ENCODE data around the gene PTPRN2. TPM values are rescaled to one million over a fixed set of nuclear protein-coding genes. Genes with fewer than 3 reads are reported as not detected.

Gene PTPRN2
- total RNA-seq, 2 experiments from 2014 or later = 0.70 TPM; not detected in 1

DNA sequence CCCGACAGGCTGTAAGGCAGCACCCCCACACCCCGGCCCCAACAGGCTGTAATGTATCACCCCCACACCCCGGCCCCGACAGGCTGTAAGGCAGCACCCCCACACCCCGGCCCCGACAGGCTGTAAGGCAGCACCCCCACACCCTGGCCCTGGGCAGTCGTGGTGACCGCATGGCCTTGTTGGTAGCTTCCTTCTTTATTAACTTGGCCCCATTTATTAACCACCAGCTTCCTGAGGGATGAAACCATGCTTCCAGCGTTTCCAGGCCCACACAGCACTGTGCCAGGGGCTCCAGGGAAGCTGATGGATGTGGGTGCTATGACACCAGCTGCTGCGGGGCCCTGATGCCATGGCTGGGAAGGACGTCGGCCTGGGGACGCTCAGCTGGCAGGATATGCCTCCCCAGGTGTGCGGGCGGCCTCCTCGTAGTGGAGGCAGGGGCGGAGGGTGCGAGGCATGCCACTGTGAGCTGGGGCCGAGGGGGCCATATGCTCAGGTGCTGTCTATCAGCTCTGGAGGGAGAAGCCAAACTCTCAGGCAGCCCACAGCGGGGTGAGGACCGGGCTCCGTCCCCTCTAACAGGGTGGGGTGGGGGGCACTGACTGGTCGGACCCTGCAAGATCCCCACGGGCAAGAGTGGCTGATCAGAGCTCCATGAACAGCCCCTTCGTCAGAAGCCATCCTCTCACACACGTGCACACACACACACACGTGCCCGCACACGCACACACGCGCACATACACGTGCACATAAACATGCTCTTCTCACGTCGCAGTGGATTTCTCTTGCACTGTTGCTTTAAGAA is 311.0 kb downstream of the PTPRN2 start:
- H3K4me2 ChIP-seq (ENCODE audit: low read length) = no peak overlapping the region
- H2AFZ ChIP-seq (ENCODE audit: low read length) = no peak overlapping the region
- intact Hi-C loops (cut with micrococcal nuclease; ENCODE audit: unreplicated experiment) = no loop called here
- H3K27ac ChIP-seq (ENCODE audit: low read depth, low read length, poor library complexity, severe bottlenecking) = no peak overlapping the region
- CTCF ChIA-PET (ENCODE audit: unreplicated experiment) = no interaction called here
- no peaks in the 10 kb centered on the region for H4K20me1 ChIP-seq (ENCODE audit: insufficient read depth, low read length)
- H3K9me2 ChIP-seq (ENCODE audit: insufficient read depth, low read length) = no peaks in the 10 kb centered on the region
- H3K36me3 ChIP-seq (ENCODE audit: insufficient read depth, low read length) = no peaks in the 10 kb centered on the region
- BruUV-seq (replicated peaks) = no TSS peak
- no peaks in the 10 kb centered on the region for H3K9me3 ChIP-seq (ENCODE audit: low read length)
- no peak for TF ChIP-seq EZH2phosphoT487 (IDR thresholded peaks at IDR 0.05; ENCODE audit: borderline replicate concordance, low read depth, low read length)
- TF ChIP-seq, protein P1, sequence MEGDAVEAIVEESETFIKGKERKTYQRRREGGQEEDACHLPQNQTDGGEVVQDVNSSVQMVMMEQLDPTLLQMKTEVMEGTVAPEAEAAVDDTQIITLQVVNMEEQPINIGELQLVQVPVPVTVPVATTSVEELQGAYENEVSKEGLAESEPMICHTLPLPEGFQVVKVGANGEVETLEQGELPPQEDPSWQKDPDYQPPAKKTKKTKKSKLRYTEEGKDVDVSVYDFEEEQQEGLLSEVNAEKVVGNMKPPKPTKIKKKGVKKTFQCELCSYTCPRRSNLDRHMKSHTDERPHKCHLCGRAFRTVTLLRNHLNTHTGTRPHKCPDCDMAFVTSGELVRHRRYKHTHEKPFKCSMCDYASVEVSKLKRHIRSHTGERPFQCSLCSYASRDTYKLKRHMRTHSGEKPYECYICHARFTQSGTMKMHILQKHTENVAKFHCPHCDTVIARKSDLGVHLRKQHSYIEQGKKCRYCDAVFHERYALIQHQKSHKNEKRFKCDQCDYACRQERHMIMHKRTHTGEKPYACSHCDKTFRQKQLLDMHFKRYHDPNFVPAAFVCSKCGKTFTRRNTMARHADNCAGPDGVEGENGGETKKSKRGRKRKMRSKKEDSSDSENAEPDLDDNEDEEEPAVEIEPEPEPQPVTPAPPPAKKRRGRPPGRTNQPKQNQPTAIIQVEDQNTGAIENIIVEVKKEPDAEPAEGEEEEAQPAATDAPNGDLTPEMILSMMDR (conservative IDR thresholded peaks at IDR 0.05; ENCODE audit: low read length) = no peak
- POLR2A ChIA-PET = no interaction called here
- H3K4me3 ChIP-seq (ENCODE audit: low read depth, low read length, poor library complexity, severe bottlenecking) = no peak overlapping the region
- no peak for DNase-seq (ENCODE audit: low spot score)
- no peaks in the 10 kb centered on the region for H3K4me1 ChIP-seq (ENCODE audit: insufficient read depth, low read length, poor library complexity, severe bottlenecking)
- no peaks in the 10 kb centered on the region for H3K79me2 ChIP-seq (ENCODE audit: insufficient read depth, low read depth, low read length)

DNA sequence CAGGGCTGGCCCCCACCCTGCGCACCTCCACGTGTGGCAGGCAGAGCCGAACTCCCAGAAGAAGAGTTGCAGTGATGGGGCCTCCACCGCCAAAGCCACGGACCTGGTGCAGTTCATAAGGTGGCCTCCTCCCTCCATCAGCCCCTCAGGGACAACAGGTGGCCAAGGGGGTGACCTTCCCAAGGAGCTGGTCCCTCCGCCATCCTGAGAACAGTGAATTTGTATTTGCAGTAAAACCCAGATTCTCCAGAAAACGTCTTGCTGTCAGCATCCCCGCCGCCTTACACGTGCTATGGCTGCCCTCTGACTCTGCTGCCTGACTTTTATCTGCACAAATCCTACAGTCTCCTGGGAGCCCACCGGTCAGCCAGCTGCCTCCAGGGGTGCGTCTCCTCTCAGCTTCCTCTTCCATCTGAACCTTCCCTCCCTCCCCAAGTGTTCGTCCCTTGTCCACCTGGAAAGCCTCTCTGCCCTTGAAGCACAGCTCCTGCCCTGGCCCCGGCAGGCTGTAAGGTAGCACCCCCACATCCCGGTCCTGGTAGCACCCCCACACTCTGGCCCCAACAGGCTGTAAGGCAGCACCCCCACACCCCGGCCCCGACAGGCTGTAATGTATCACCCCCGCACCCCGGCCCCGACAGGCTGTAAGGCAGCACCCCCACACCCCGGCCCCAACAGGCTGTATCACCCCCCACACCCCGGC is 311.8 kb downstream of the PTPRN2 start:
- H3K79me2 ChIP-seq (ENCODE audit: insufficient read depth, low read depth, low read length) = no peaks in the 10 kb centered on the region
- no peak overlapping the region for H2AFZ ChIP-seq (ENCODE audit: low read length)
- no peaks in the 10 kb centered on the region for H4K20me1 ChIP-seq (ENCODE audit: insufficient read depth, low read length)
- CTCF ChIA-PET (ENCODE audit: unreplicated experiment) = no interaction called here
- BruUV-seq (replicated peaks) = no TSS peak
- H3K4me1 ChIP-seq (ENCODE audit: insufficient read depth, low read length, poor library complexity, severe bottlenecking) = no peaks in the 10 kb centered on the region
- no peaks in the 10 kb centered on the region for H3K9me2 ChIP-seq (ENCODE audit: insufficient read depth, low read length)
- no peak overlapping the region for H3K27ac ChIP-seq (ENCODE audit: low read depth, low read length, poor library complexity, severe bottlenecking)
- no peak overlapping the region for H3K4me2 ChIP-seq (ENCODE audit: low read length)
- DNase-seq (ENCODE audit: low spot score) = no peak
- H3K36me3 ChIP-seq (ENCODE audit: insufficient read depth, low read length) = no peaks in the 10 kb centered on the region
- intact Hi-C loops (cut with micrococcal nuclease; ENCODE audit: unreplicated experiment) = no loop called here
- TF ChIP-seq, protein P1 (conservative IDR thresholded peaks at IDR 0.05; ENCODE audit: low read length) = no peak
- TF ChIP-seq EZH2phosphoT487 (IDR thresholded peaks at IDR 0.05; ENCODE audit: borderline replicate concordance, low read depth, low read length) = no peak
- POLR2A ChIA-PET = no interaction called here
- no peak overlapping the region for H3K4me3 ChIP-seq (ENCODE audit: low read depth, low read length, poor library complexity, severe bottlenecking)
- no peaks in the 10 kb centered on the region for H3K9me3 ChIP-seq (ENCODE audit: low read length)

DNA sequence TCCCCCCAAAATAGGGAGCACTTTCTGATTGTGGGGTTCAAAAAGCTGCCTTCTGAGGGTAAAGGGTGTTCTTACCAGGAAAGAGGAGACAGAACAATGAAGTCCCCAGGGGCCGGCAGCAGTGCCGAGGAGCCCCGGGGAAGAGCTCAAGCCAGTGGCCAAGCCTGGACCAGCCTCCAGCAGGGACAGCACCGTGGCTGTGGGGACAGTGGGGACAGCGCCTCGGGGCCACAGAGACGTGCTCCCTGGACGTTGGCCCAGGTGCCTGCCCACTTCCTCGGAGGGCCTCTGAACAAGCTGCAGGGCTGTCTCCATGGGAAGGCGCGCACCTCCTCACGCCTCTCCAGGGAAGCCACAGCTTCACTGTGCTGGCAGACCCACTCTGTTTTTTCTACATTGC is 312.6 kb downstream of the PTPRN2 start:
- no peak overlapping the region for H3K4me2 ChIP-seq (ENCODE audit: low read length)
- POLR2A ChIA-PET = no interaction called here
- H3K9me3 ChIP-seq (ENCODE audit: low read length) = no peaks in the 10 kb centered on the region
- H3K4me1 ChIP-seq (ENCODE audit: insufficient read depth, low read length, poor library complexity, severe bottlenecking) = no peaks in the 10 kb centered on the region
- H3K27ac ChIP-seq (ENCODE audit: low read depth, low read length, poor library complexity, severe bottlenecking) = no peak overlapping the region
- no peaks in the 10 kb centered on the region for H3K9me2 ChIP-seq (ENCODE audit: insufficient read depth, low read length)
- TF ChIP-seq, protein P1 (conservative IDR thresholded peaks at IDR 0.05; ENCODE audit: low read length) = no peak
- no peak for TF ChIP-seq EZH2phosphoT487 (IDR thresholded peaks at IDR 0.05; ENCODE audit: borderline replicate concordance, low read depth, low read length)
- no peaks in the 10 kb centered on the region for H4K20me1 ChIP-seq (ENCODE audit: insufficient read depth, low read length)
- CTCF ChIA-PET (ENCODE audit: unreplicated experiment) = no interaction called here
- intact Hi-C loops (cut with micrococcal nuclease; ENCODE audit: unreplicated experiment) = no loop called here
- BruUV-seq (replicated peaks) = no TSS peak
- no peak overlapping the region for H2AFZ ChIP-seq (ENCODE audit: low read length)
- no peaks in the 10 kb centered on the region for H3K79me2 ChIP-seq (ENCODE audit: insufficient read depth, low read depth, low read length)
- H3K4me3 ChIP-seq (ENCODE audit: low read depth, low read length, poor library complexity, severe bottlenecking) = no peak overlapping the region
- H3K36me3 ChIP-seq (ENCODE audit: insufficient read depth, low read length) = no peaks in the 10 kb centered on the region
- DNase-seq (ENCODE audit: low spot score) = no peak

All from OCI-LY7 (cell line).